HG02759 (cell line): Measurements from ENCODE around the gene ZNF83.
"Not testable (repeated sequence)": the region's sequence is repeated elsewhere in the genome, so short reads cannot be mapped to it uniquely, and the experiment has no call there.

ENCODE experiments used
- ATAC-seq: cut with Tn5 transposase; IDR thresholded peaks from one replicate; pipeline ENCODE4 v1.9.1; 2021; ENCODE audit warnings: mild to moderate bottlenecking, moderate library complexity; ENCODE audit not compliant: unreplicated experiment

Gene ZNF83

GRCh38 chr19:52640916-52641315 lies 2.8 kb upstream of the ZNF83 start:
- no peak for ATAC-seq

- no peak for ATAC-seq
Measured at GRCh38 chr19:52639996-52640395, 1.8 kb upstream of the ZNF83 start.

- peak; percentile 24 for ATAC-seq
Measured at GRCh38 chr19:52638601-52639000, 446 bp upstream of the ZNF83 start.

GRCh38 chr19:52635786-52636570 lies 2.2 kb downstream of the ZNF83 start:
- no peak for ATAC-seq

GRCh38 chr19:52627441-52627840 lies 10.7 kb downstream of the ZNF83 start:
- not testable (repeated sequence) for ATAC-seq

- no peak for ATAC-seq
Measured at GRCh38 chr19:52626915-52627314, 11.2 kb downstream of the ZNF83 start.

- ATAC-seq, result no peak
Measured at GRCh38 chr19:52622261-52622660, 15.9 kb downstream of the ZNF83 start.

GRCh38 chr19:52621376-52621775 lies 16.8 kb downstream of the ZNF83 start:
- no peak for ATAC-seq

GRCh38 chr19:52613299-52613906 lies 24.8 kb downstream of the ZNF83 start:
- ATAC-seq, result no peak

- no peak for ATAC-seq
Measured at GRCh38 chr19:52603558-52604207, 34.5 kb downstream of the ZNF83 start.

- no peak for ATAC-seq
Measured at GRCh38 chr19:52602941-52603340, 35.2 kb downstream of the ZNF83 start.

- not testable (repeated sequence) for ATAC-seq
Measured at GRCh38 chr19:52601974-52602366, 36.2 kb downstream of the ZNF83 start.

GRCh38 chr19:52601025-52601973 lies 36.9 kb downstream of the ZNF83 start:
- ATAC-seq, result peak; percentile 96

GRCh38 chr19:52600639-52601024 lies 37.5 kb downstream of the ZNF83 start:
- peak; percentile 29 for ATAC-seq

GRCh38 chr19:52599241-52599640 lies 38.9 kb downstream of the ZNF83 start:
- no peak for ATAC-seq

GRCh38 chr19:52593441-52593840 lies 44.7 kb downstream of the ZNF83 start:
- ATAC-seq, result not testable (repeated sequence)

- no peak for ATAC-seq
Measured at GRCh38 chr19:52592301-52592700, 45.9 kb downstream of the ZNF83 start.

GRCh38 chr19:52590728-52591127 lies 47.4 kb downstream of the ZNF83 start:
- ATAC-seq, result no peak

GRCh38 chr19:52585604-52586003 lies 52.6 kb downstream of the ZNF83 start:
- ATAC-seq, result no peak

GRCh38 chr19:52584736-52585440 lies 53.3 kb downstream of the ZNF83 start:
- ATAC-seq, result no peak
